ENCODE data around the gene OXLD1. TPM values are rescaled to one million over a fixed set of nuclear protein-coding genes. Genes with fewer than 3 reads are reported as not detected.

The OXLD1 gene
- polyA plus RNA-seq, 1 of the 3 experiments (the other 2 are of a cell fraction): 103 TPM

GRCh38 chr17:81684442-81684911 lies 18.1 kb upstream of the OXLD1 start (continued):
- no peak for TF ChIP-seq CTCF (IDR thresholded peaks at IDR 0.05)

GRCh38 chr17:81683584-81684441 lies 17.4 kb upstream of the OXLD1 start, which contains the start of the genes ARL16 and HGS:
TSS of gene ARL16 (minus strand) at chr17:81683797. CDS start at chr17:81683753, 44 bp downstream.
TSS of gene HGS (plus strand) at chr17:81684011. CDS start at chr17:81684067, 56 bp downstream.
- H3K4me3 ChIP-seq (ENCODE audit: low read depth in 2 of 2, low read length in 1 of 2): peak within 1 kb of the TSS; percentile 94 to 99
- CTCF ChIA-PET: interaction anchor here (0.8 to 2.4 kb wide), 11 partner anchors 10 to 337 kb away, joined by 3 to 12 read pairs (median 4); partner anchors contain the start of gene MRPL12
- TF ChIP-seq RXRA (IDR thresholded peaks at IDR 0.05; ENCODE audit: borderline replicate concordance, low read depth) (no peak; the same call in 1 of the 2 replicates), RFX5 (IDR thresholded peaks at IDR 0.05; ENCODE audit: low read length) (peak; percentile 73), REST (IDR thresholded peaks at IDR 0.05; ENCODE audit: low read depth, low read length) (peak; percentile 62; the same call in 1 of the 2 replicates), MXI1 (IDR thresholded peaks at IDR 0.05; ENCODE audit: low read depth, low read length) (peak; percentile 92), JUND (IDR thresholded peaks at IDR 0.05) (no peak; the same call in 1 of the 2 replicates), SMC3 (IDR thresholded peaks at IDR 0.05; ENCODE audit: low read depth, low read length) (no peak), POLR2AphosphoS5 (IDR thresholded peaks at IDR 0.05; ENCODE audit: low read depth, low read length) (peak; percentile 72), GABPA (IDR thresholded peaks at IDR 0.05; ENCODE audit: low read depth) (peak; percentile 91), NRF1 (IDR thresholded peaks at IDR 0.05; ENCODE audit: low read depth, low read length) (peak; percentile 91), YY1 (IDR thresholded peaks at IDR 0.05; ENCODE audit: low read depth) (0 out of 2 replicates have a peak, but pooled peaks have one; percentile 67), MAX (IDR thresholded peaks at IDR 0.05; ENCODE audit: low read depth) (peak; percentile 73), NFIC (IDR thresholded peaks at IDR 0.05; ENCODE audit: borderline replicate concordance) (no peak), PBX3 (IDR thresholded peaks at IDR 0.05) (peak; percentile 65), ELF1 (IDR thresholded peaks at IDR 0.05) (peak; percentile 97), ZBTB33 (IDR thresholded peaks at IDR 0.05; ENCODE audit: borderline replicate concordance, low read depth) (peak; percentile 59; the same call in 1 of the 2 replicates), CTCF (IDR thresholded peaks at IDR 0.05) (no peak)

More at GRCh38 chr17:81683584-81684441, 17.4 kb upstream of the OXLD1 start, which contains the start of the genes ARL16 and HGS:
- peak; percentile 100 for DNase-seq
- POLR2A ChIA-PET: interaction anchor here (0.6 to 2.8 kb wide), 12 partner anchors 8 to 187 kb away, joined by 3 to 33 read pairs (median 5); partner anchors contain the start of genes ARHGDIA, CCDC137, MCRIP1 and MRPL12
- Histone ChIP-seq H3K9ac (peak within 1 kb of the TSS; percentile 98), H3K9me2 (no peaks in the 10 kb centered on the region), H4K20me1 (ENCODE audit: insufficient read depth) (peaks cover 44% of the 10 kb centered on the region), H3K36me3 (replicated peaks in 1 of 2; ENCODE audit: control insufficient read depth in 1 of 2, insufficient read depth in 2 of 2, low read length in 1 of 2) (peaks cover 45 to 54% of the 10 kb centered on the region in 2 experiments), H3F3A (replicated peaks; ENCODE audit: insufficient read depth) (peaks cover 17% of the 10 kb centered on the region), H3K4me1 (ENCODE audit: control insufficient read depth in 1 of 2, insufficient read depth in 2 of 2, low read depth in 1 of 2, low read length in 1 of 2) (peaks cover 19 to 21% of the 10 kb centered on the region in 2 experiments; a peak in 3 of 4 replicates), H2AFZ (ENCODE audit: low read depth) (peak within 1 kb of the TSS; percentile 48; the same call in 1 of the 2 replicates), H3K9me3 (no peaks in the 10 kb centered on the region), H3K27me3 (ENCODE audit: insufficient read depth) (no peaks in the 10 kb centered on the region), H3K27ac (ENCODE audit: low read depth in 2 of 2, low read length in 1 of 2) (peak within 1 kb of the TSS; percentile 82 to 91), H3K4me2 (peak within 1 kb of the TSS; percentile 100), H3K79me2 (ENCODE audit: insufficient read depth) (peaks cover 95% of the 10 kb centered on the region)
- WGBS (ENCODE audit: low lambda C conversion rate): 1% methylated on average over 52 of the region's 112 CpGs
